ENCODE results near the gene NT5E. TPM values are rescaled to one million over a fixed set of nuclear protein-coding genes. Genes with fewer than 3 reads are reported as not detected.
A peak's percentile ranks its signal among the peaks of the same experiment; 100 is the strongest.
"Not testable (repeated sequence)": the region's sequence is repeated elsewhere in the genome, so short reads cannot be mapped to it uniquely, and the experiment has no call there.

The NT5E gene
- total RNA-seq, 1 experiment from 2014 or later: 0.15 TPM

GRCh38 chr6:85493389-85493788 lies 43.5 kb downstream of the NT5E start:
- no peak for DNase-seq (ENCODE audit: low spot score)

DNA sequence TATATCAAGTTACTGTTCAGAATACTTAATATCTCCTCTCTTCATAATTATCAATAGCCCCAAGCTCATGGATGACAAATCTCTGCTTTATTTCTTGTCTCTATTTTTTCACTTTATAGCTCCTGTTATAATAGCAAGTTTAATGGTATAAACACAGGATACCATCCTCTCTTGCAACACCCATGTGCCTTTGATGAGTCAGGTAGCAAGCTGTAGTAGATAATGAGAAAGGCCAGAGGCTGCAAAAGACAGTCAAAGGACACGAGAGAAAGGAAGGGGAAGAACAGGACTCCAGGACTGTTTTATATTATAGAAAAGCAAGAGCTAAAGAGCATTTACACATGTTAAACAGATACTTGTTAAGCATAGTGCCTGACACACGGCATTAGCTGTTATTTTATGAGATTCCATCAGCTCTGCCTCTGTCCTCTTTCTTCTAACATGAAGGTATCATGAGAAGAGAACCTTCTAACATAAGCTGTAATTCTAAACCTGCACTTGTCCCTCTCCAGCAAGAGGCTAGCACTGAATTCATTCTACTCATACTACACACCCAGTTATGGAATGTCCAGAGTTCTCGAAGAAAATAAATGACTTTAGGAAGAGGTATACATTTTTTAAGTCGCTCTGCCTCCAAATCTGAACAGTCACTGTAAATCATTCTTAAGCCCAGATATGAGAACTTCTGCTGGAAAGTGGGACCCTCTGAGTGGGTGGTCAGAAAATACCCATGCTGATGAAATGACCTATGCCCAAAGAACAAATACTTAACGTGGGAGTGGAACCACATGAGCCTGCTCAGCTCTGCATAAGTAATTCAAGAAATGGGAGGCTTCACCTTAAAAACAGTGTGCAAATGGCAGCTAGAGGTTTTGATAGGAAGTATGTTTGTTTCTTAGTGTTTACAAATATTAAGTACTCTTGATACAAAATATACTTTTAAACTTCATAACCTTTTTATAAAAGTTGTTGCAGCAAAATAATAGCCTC lies 45.0 kb downstream of the NT5E start:
- no peak for DNase-seq (ENCODE audit: low spot score)

DNA sequence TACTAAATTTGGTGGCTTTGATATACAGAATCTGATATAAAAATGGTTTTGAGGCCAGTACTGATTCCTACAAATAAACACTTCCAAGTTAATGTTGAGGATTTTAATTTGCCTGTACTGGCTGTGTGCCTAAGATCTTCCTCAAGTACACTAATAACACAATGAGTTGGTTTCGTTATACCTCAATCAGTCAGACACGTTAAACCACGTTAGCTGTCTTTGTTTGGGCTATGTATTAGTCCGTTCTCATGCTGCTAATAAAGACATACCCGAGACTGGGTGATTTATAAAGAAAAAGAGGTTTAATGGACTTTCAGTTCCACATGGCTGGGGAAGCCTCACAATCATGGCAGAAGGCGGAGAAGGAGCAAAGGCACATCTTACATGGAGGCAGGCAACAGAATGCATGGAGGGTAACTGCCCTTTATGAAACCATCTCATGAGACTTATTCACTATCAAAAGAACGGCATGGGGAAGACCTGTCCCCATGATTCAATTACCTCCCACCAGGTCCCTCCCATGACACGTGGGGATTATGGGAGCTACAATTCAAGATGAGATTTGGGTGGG lies 46.2 kb downstream of the NT5E start:
- no peak for DNase-seq (ENCODE audit: low spot score)

DNA sequence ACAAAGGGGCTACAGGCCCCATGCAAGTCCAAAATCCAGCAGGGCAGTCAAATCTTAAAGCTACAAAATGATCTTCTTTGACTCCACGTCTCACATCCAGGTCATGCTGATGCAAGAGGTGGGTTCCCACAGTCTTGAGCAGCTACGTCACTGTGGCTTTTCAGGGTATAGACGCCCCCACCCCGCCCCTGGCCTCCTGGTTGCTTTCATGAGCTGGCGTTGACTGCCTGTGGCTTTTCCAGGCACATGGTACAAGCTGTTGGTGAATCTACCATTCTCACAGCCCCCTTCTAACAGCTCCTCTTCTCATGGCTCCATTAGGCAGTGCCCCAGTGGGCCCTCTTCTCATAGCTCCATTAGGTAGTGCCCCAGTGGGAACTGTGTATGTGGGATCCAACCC lies 47.0 kb downstream of the NT5E start:
- DNase-seq (ENCODE audit: low spot score): no peak

GRCh38 chr6:85498596-85499258 lies 48.8 kb downstream of the NT5E start:
- DNase-seq (ENCODE audit: low spot score): peak; percentile 54

DNA sequence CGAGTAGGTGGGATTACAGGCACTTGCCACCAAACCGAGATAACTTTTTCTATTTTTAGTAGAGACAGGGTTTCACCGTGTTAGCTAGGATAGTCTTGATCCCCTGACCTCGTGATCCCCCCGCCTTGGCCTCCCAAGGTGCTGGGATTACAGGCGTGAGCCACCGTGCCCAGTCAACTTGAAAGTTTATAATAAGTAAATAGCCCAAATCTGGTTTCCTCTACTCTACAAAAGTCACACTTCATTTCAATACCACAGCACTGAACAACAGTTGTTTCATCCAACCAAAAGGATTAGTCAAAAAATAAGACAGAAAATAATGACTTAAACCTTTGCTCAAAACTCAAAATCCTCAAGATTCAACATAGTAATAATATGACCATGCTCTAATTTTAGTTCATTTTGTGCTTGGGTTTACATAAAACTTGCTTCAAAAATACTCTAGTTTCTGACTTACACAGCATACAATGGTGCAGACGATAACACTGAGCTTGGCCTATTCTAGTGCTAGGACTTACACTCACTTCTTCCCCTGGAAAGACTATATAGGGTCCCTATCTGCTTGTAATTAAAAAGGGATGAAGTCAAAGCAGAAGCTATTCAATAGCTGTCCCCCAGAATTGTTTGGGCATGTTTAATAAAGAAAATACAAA lies 56.7 kb downstream of the NT5E start:
- no peak for DNase-seq (ENCODE audit: low spot score)

GRCh38 chr6:85516168-85516567 lies 66.3 kb downstream of the NT5E start:
- no peak for DNase-seq (ENCODE audit: low spot score)

DNA sequence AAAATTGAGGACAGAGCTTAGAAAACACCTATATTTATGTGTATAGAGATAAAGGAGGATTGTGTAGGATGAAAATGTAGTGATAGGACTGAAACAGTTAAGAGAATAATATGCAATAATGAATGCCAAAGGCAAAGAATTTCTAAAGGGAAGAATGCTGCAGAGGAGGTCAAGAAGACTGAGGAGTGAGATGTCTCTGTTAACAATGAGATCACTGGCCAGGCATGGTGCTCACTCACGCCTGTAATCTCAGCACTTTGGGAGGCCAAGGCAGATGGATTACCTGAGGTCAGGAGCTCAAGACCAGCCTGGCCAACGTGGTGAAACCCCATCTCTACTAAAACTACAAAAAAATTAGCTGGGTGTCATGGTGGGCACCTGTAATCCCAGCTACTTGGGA lies 74.4 kb downstream of the NT5E start:
- not testable (repeated sequence) for DNase-seq (ENCODE audit: low spot score)

GRCh38 chr6:85537055-85537494 lies 87.2 kb downstream of the NT5E start:
- DNase-seq (ENCODE audit: low spot score): no peak

DNA sequence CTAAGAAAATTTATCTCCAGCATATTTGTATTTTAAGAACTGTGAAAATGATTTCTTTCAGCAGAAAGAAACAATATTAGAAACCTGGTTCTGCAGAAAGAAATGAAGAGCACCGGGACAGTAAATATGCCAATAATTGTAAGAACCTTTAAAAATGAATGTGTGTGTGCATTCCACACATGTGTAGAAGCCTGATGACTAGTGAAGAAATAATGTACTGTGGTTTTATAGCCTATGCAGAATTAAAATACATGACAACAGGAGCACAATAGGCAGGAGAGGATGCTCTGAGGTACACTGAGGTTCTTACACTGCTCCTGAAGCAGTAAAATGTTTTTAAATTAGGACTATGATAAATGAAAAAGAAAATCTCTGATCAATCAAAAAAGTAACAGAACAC lies 94.9 kb downstream of the NT5E start:
- no peak for DNase-seq (ENCODE audit: low spot score)

Other genes with a start within 250 kb of the NT5E start
- 40.4 and 55.9 TPM in 2 replicates for gene SNX14, start 143.8 kb downstream of the NT5E start, total RNA-seq (2014; rRNA removed; shearing (Covaris generic))
- 43.6 and 57.2 TPM in 2 replicates for gene SYNCRIP, start 192.8 kb downstream of the NT5E start, total RNA-seq (2014; rRNA removed; shearing (Covaris generic))

Data from H4 (cell line).